Body of pancreas (tissue), 4 donors: ENCODE measurements around the gene CDX4.

Experiments used
- CTCF ChIP-seq, 7 experiments: fragments of 450-650 bp in 4 of 7; fragments of 200-600 bp in 3 of 7; sonication (generic) in 3 of 7; IDR thresholded peaks; one replicate each; pipeline ENCODE4 v1.5.1; 2016 to 2019; ENCODE audit warnings: antibody characterized with exemption in 7 of 7
- POLR2A ChIP-seq, 3 donors: fragments of 450-650 bp; IDR thresholded peaks; one replicate each; pipeline ENCODE4 v1.6.1; 2016; ENCODE audit warnings: antibody characterized with exemption in 3 of 3, mild to moderate bottlenecking in 2 of 3

GRCh38 chrX:73455171-73455570 is 8.3 kb downstream of the CDX4 start:
- TF ChIP-seq CTCF (IDR thresholded peaks at IDR 0.05) = no peak
- no peak for TF ChIP-seq POLR2A (IDR thresholded peaks at IDR 0.05)
